Neuron (in vitro differentiated cells): ENCODE data around the gene KCNT2.

ENCODE experiments used
- H2AFZ ChIP-seq: one replicate; pipeline ENCODE4 v1.6.1; 2013; ENCODE audit warnings: low read depth, mild to moderate bottlenecking, inconsistent platforms, low read length, moderate library complexity
- H3K27me3 ChIP-seq: one replicate; pipeline ENCODE4 v1.6.1; 2013; ENCODE audit warnings: low read length; ENCODE audit not compliant: insufficient read depth
- H3K36me3 ChIP-seq: one replicate; pipeline ENCODE4 v1.6.1; 2013; ENCODE audit warnings: low read length; ENCODE audit not compliant: insufficient read depth
- H3K4me1 ChIP-seq: one replicate; pipeline ENCODE4 v1.6.1; 2013; ENCODE audit warnings: low read length; ENCODE audit not compliant: insufficient read depth
- H3K4me3 ChIP-seq: 2 replicates; pipeline ENCODE4 v1.5.1; 2013; ENCODE audit warnings: mild to moderate bottlenecking, low read length, moderate library complexity
- H3K9me3 ChIP-seq: one replicate; pipeline ENCODE4 v1.6.1; 2013; ENCODE audit warnings: low read length

The KCNT2 gene

GRCh38 chr1:196415978-196416377 is 192.3 kb downstream of the KCNT2 start:
- no peaks in the 10 kb centered on the region for H3K36me3 ChIP-seq
- no peaks in the 10 kb centered on the region for H3K9me3 ChIP-seq
- no peaks in the 10 kb centered on the region for H3K27me3 ChIP-seq
- no peaks in the 10 kb centered on the region for H3K4me1 ChIP-seq
- H2AFZ ChIP-seq = no peak overlapping the region
- no peak overlapping the region for H3K4me3 ChIP-seq

GRCh38 chr1:196412326-196412725 is 195.9 kb downstream of the KCNT2 start:
- H3K4me1 ChIP-seq = no peaks in the 10 kb centered on the region
- H3K27me3 ChIP-seq = no peaks in the 10 kb centered on the region
- H3K4me3 ChIP-seq = no peak overlapping the region
- no peak overlapping the region for H2AFZ ChIP-seq
- peaks cover 2% of the 10 kb centered on the region for H3K36me3 ChIP-seq
- no peaks in the 10 kb centered on the region for H3K9me3 ChIP-seq

GRCh38 chr1:196410768-196411167 is 197.5 kb downstream of the KCNT2 start:
- Histone ChIP-seq H3K4me3 (no peak overlapping the region), H3K27me3 (no peaks in the 10 kb centered on the region), H2AFZ (no peak overlapping the region), H3K36me3 (peaks cover 2% of the 10 kb centered on the region), H3K4me1 (no peaks in the 10 kb centered on the region), H3K9me3 (no peaks in the 10 kb centered on the region)

GRCh38 chr1:196409586-196409985 is 198.7 kb downstream of the KCNT2 start:
- H2AFZ ChIP-seq = no peak overlapping the region
- H3K4me1 ChIP-seq = no peaks in the 10 kb centered on the region

GRCh38 chr1:196407358-196408051 is 200.7 kb downstream of the KCNT2 start:
- Histone ChIP-seq H3K36me3 (peaks cover 2% of the 10 kb centered on the region), H3K27me3 (no peaks in the 10 kb centered on the region), H3K4me3 (no peak overlapping the region), H3K4me1 (no peaks in the 10 kb centered on the region), H2AFZ (no peak overlapping the region), H3K9me3 (no peaks in the 10 kb centered on the region)

More at GRCh38 chr1:196409586-196409985, 198.7 kb downstream of the KCNT2 start:
- Histone ChIP-seq H3K9me3 (no peaks in the 10 kb centered on the region), H3K27me3 (no peaks in the 10 kb centered on the region), H3K4me3 (no peak overlapping the region), H3K36me3 (peaks cover 2% of the 10 kb centered on the region)

GRCh38 chr1:196405839-196406238 is 202.4 kb downstream of the KCNT2 start:
- no peaks in the 10 kb centered on the region for H3K27me3 ChIP-seq
- no peak overlapping the region for H2AFZ ChIP-seq
- peaks cover 4% of the 10 kb centered on the region for H3K4me1 ChIP-seq
- no peaks in the 10 kb centered on the region for H3K9me3 ChIP-seq
- peaks cover 2% of the 10 kb centered on the region for H3K36me3 ChIP-seq
- no peak overlapping the region for H3K4me3 ChIP-seq

- Histone ChIP-seq H3K36me3 (no peaks in the 10 kb centered on the region), H2AFZ (no peak overlapping the region), H3K4me1 (peaks cover 5% of the 10 kb centered on the region), H3K4me3 (no peak overlapping the region), H3K27me3 (no peaks in the 10 kb centered on the region), H3K9me3 (no peaks in the 10 kb centered on the region)
Measured at GRCh38 chr1:196403803-196404690, 204.2 kb downstream of the KCNT2 start.

GRCh38 chr1:196401891-196402290 is 206.3 kb downstream of the KCNT2 start:
- Histone ChIP-seq H3K27me3 (no peaks in the 10 kb centered on the region), H3K9me3 (no peaks in the 10 kb centered on the region), H3K4me1 (peaks cover 5% of the 10 kb centered on the region), H2AFZ (no peak overlapping the region), H3K36me3 (no peaks in the 10 kb centered on the region), H3K4me3 (no peak overlapping the region)

GRCh38 chr1:196401452-196401833 is 206.8 kb downstream of the KCNT2 start:
- Histone ChIP-seq H3K27me3 (no peaks in the 10 kb centered on the region), H3K9me3 (no peaks in the 10 kb centered on the region), H3K36me3 (no peaks in the 10 kb centered on the region), H3K4me1 (peaks cover 5% of the 10 kb centered on the region), H3K4me3 (no peak overlapping the region), H2AFZ (no peak overlapping the region)

GRCh38 chr1:196400478-196401451 is 207.5 kb downstream of the KCNT2 start:
- Histone ChIP-seq H3K36me3 (no peaks in the 10 kb centered on the region), H3K9me3 (no peaks in the 10 kb centered on the region), H2AFZ (no peak overlapping the region), H3K4me1 (peaks cover 5% of the 10 kb centered on the region), H3K4me3 (no peak overlapping the region), H3K27me3 (no peaks in the 10 kb centered on the region)

- Histone ChIP-seq H3K36me3 (no peaks in the 10 kb centered on the region), H3K27me3 (no peaks in the 10 kb centered on the region), H3K9me3 (no peaks in the 10 kb centered on the region), H3K4me3 (no peak overlapping the region), H3K4me1 (peaks cover 5% of the 10 kb centered on the region), H2AFZ (no peak overlapping the region)
Measured at GRCh38 chr1:196399713-196400112, 208.5 kb downstream of the KCNT2 start.

GRCh38 chr1:196393742-196394141 is 214.5 kb downstream of the KCNT2 start:
- no peaks in the 10 kb centered on the region for H3K36me3 ChIP-seq
- no peak overlapping the region for H3K4me3 ChIP-seq
- H2AFZ ChIP-seq = no peak overlapping the region
- H3K4me1 ChIP-seq = no peaks in the 10 kb centered on the region
- no peaks in the 10 kb centered on the region for H3K27me3 ChIP-seq
- no peaks in the 10 kb centered on the region for H3K9me3 ChIP-seq
